H9 (cell line): ENCODE measurements around the gene TSG101. TPM values are rescaled to one million over a fixed set of nuclear protein-coding genes. Genes with fewer than 3 reads are reported as not detected.

Experiments used
- DNase-seq: peaks from one replicate; pipeline ENCODE4 v3.0.0-alpha.2; 2017
- H2AFZ ChIP-seq: one replicate; pipeline ENCODE4 v1.6.1; 2013; ENCODE audit warnings: mild to moderate bottlenecking, low read length, control low read depth, moderate library complexity
- H2AK5ac ChIP-seq: 2 replicates; pipeline ENCODE4 v1.6.1; 2013; ENCODE audit warnings: low read length, control low read depth, mixed read lengths; ENCODE audit not compliant: insufficient read length
- H2BK120ac ChIP-seq: one replicate; pipeline ENCODE4 v1.6.1; 2013; ENCODE audit warnings: low read depth, mild to moderate bottlenecking, low read length, control low read depth, inconsistent platforms; ENCODE audit not compliant: poor library complexity, severe bottlenecking
- H2BK12ac ChIP-seq: 2 replicates; pipeline ENCODE4 v1.6.1; 2013; ENCODE audit warnings: low read length, control low read depth, mixed read lengths, low read depth; ENCODE audit not compliant: insufficient read length
- H2BK15ac ChIP-seq: 2 replicates; pipeline ENCODE4 v1.6.1; 2013; ENCODE audit warnings: low read depth, low read length, control low read depth
- H2BK20ac ChIP-seq: one replicate; pipeline ENCODE4 v1.6.1; 2013; ENCODE audit warnings: low read depth, mild to moderate bottlenecking, low read length, control low read depth, inconsistent platforms; ENCODE audit not compliant: poor library complexity, severe bottlenecking
- H2BK5ac ChIP-seq: 2 replicates; pipeline ENCODE4 v1.6.1; 2013; ENCODE audit warnings: low read length, control low read depth, mixed read lengths; ENCODE audit not compliant: insufficient read length
- H3K14ac ChIP-seq: 2 replicates; pipeline ENCODE4 v1.6.1; 2013; ENCODE audit warnings: low read length, control low read depth; ENCODE audit not compliant: insufficient read depth
- H3K18ac ChIP-seq: 2 replicates; pipeline ENCODE4 v1.6.1; 2013; ENCODE audit warnings: low read depth, mild to moderate bottlenecking, mixed read lengths, low read length, control low read depth; ENCODE audit not compliant: insufficient read length
- H3K23ac ChIP-seq: 2 replicates; pipeline ENCODE4 v1.6.1; 2013; ENCODE audit warnings: low read length, control low read depth, mixed read lengths, low read depth; ENCODE audit not compliant: insufficient read length
- H3K23me2 ChIP-seq: 2 replicates; pipeline ENCODE4 v1.6.1; 2013; ENCODE audit warnings: low read depth, mild to moderate bottlenecking, mixed read lengths, low read length, control low read depth; ENCODE audit not compliant: insufficient read length, poor library complexity, severe bottlenecking
- H3K27ac ChIP-seq: 2 replicates; pipeline ENCODE4 v1.5.1; 2013; ENCODE audit warnings: low read length, control low read depth, mixed read lengths, low read depth; ENCODE audit not compliant: insufficient read length
- H3K27me3 ChIP-seq: 2 replicates; pipeline ENCODE4 v1.6.1; 2013; ENCODE audit warnings: low read length, control low read depth, inconsistent platforms; ENCODE audit not compliant: insufficient read depth
- H3K4ac ChIP-seq: 2 replicates; pipeline ENCODE4 v1.6.1; 2013; ENCODE audit warnings: low read depth, mild to moderate bottlenecking, control low read depth, inconsistent platforms, low read length, moderate library complexity
- H3K4me1 ChIP-seq: 2 replicates; pipeline ENCODE4 v1.6.1; 2013; ENCODE audit warnings: low read length, control low read depth, inconsistent platforms; ENCODE audit not compliant: insufficient read depth
- H3K4me2 ChIP-seq: 2 replicates; pipeline ENCODE4 v1.6.1; 2013; ENCODE audit warnings: low read length, control low read depth, mixed read lengths; ENCODE audit not compliant: insufficient read length, insufficient read depth
- H3K56ac ChIP-seq: 2 replicates; pipeline ENCODE4 v1.6.1; 2013; ENCODE audit warnings: low read depth, mild to moderate bottlenecking, mixed read lengths, low read length, control low read depth; ENCODE audit not compliant: insufficient read length
- H3K79me1 ChIP-seq: 2 replicates; pipeline ENCODE4 v1.6.1; 2013; ENCODE audit warnings: low read depth, mild to moderate bottlenecking, moderate library complexity, low read length, control low read depth, inconsistent platforms; ENCODE audit not compliant: insufficient read depth, poor library complexity, severe bottlenecking
- H3K79me2 ChIP-seq: 2 replicates; pipeline ENCODE4 v1.6.1; 2013; ENCODE audit warnings: low read length, control low read depth, inconsistent platforms; ENCODE audit not compliant: insufficient read depth
- H3K9ac ChIP-seq: 2 replicates; pipeline ENCODE4 v1.6.1; 2013; ENCODE audit warnings: low read length, control low read depth, mixed read lengths; ENCODE audit not compliant: insufficient read length; ENCODE audit errors: extremely low read depth
- H3K9me3 ChIP-seq: one replicate; pipeline ENCODE4 v1.6.1; 2013; ENCODE audit warnings: low read depth, low read length, inconsistent platforms; ENCODE audit not compliant: control insufficient read depth
- H3T11ph ChIP-seq: one replicate; pipeline ENCODE4 v1.6.1; 2013; ENCODE audit warnings: mild to moderate bottlenecking, low read length, control low read depth, inconsistent platforms
- H4K20me1 ChIP-seq: one replicate; pipeline ENCODE4 v1.6.1; 2013; ENCODE audit not compliant: control insufficient read depth, insufficient read length, insufficient read depth
- H4K5ac ChIP-seq: 2 replicates; pipeline ENCODE4 v1.6.1; 2013; ENCODE audit warnings: low read depth, mild to moderate bottlenecking, mixed read lengths, low read length, control low read depth; ENCODE audit not compliant: insufficient read length
- H4K8ac ChIP-seq: replicated peaks from 2 replicates; pipeline ENCODE4 v1.6.1; 2013; ENCODE audit warnings: low read length, control low read depth, mixed read lengths, low read depth; ENCODE audit not compliant: insufficient read length
- H4K91ac ChIP-seq: 2 replicates; pipeline ENCODE4 v1.6.1; 2013; ENCODE audit warnings: low read depth, mild to moderate bottlenecking, moderate library complexity, mixed read lengths, low read length, control low read depth; ENCODE audit not compliant: insufficient read length
- H3K27ac Mint-ChIP-seq, 3 experiments: 2 replicates in 2 of 3; 3 replicates in 1 of 3; pipeline ENCODE4 v1.8.0; 2020 to 2021; ENCODE audit warnings: mixed read lengths in 3 of 3, mild to moderate bottlenecking in 1 of 3, moderate library complexity in 1 of 3
- H3K27me3 Mint-ChIP-seq: 2 replicates; pipeline ENCODE4 v1.8.0; 2021; ENCODE audit warnings: low read depth, mild to moderate bottlenecking, moderate library complexity, mixed read lengths
- H3K36me3 Mint-ChIP-seq, 3 experiments: 2 replicates in 2 of 3; 3 replicates in 1 of 3; pipeline ENCODE4 v1.8.0; 2020 to 2021; ENCODE audit warnings: low read depth in 3 of 3, mixed read lengths in 3 of 3; ENCODE audit not compliant: insufficient read depth in 1 of 3
- H3K4me1 Mint-ChIP-seq, 2 experiments: 2 replicates each; pipeline ENCODE4 v1.8.0; 2020; ENCODE audit warnings: mixed read lengths in 2 of 2
- H3K4me3 Mint-ChIP-seq, 2 experiments: 2 replicates in 1 of 2; 3 replicates in 1 of 2; pipeline ENCODE4 v1.8.0; 2020 to 2021; ENCODE audit warnings: mild to moderate bottlenecking in 2 of 2, mixed read lengths in 2 of 2, moderate library complexity in 1 of 2
- H3K9me3 Mint-ChIP-seq, 2 experiments: 2 replicates in 1 of 2; 3 replicates in 1 of 2; pipeline ENCODE4 v1.8.0; 2020; ENCODE audit warnings: mild to moderate bottlenecking in 2 of 2, mixed read lengths in 2 of 2, moderate library complexity in 1 of 2
- WGBS: extraction: QIAGEN DNeasy Blood & Tissue Kit; methylation state at CpG from one replicate; pipeline ENCODE4 v1.1.7; 2013; ENCODE audit warnings: missing lambda C conversion rate, low lambda C conversion rate, mixed read lengths; ENCODE audit not compliant: insufficient read length; ENCODE audit errors: extremely low coverage; 5-methylcytosine and 5-hydroxymethylcytosine counted together
- total RNA-seq: library from RNA; stranded (reverse); gene quantifications from 2 replicates; pipeline ENCODE4 v1.2.1, GENCODE V29; 2021
- TF ChIP-seq, protein P1 (sequence below): fragments of 200-600 bp; sonication (generic); conservative IDR thresholded peaks from 3 replicates; pipeline ENCODE4 v1.8.0; 2021; ENCODE audit warnings: antibody characterized with exemption, mild to moderate bottlenecking

The TSG101 gene
- total RNA-seq, 1 experiment from 2014 or later = 50.3 TPM

DNA sequence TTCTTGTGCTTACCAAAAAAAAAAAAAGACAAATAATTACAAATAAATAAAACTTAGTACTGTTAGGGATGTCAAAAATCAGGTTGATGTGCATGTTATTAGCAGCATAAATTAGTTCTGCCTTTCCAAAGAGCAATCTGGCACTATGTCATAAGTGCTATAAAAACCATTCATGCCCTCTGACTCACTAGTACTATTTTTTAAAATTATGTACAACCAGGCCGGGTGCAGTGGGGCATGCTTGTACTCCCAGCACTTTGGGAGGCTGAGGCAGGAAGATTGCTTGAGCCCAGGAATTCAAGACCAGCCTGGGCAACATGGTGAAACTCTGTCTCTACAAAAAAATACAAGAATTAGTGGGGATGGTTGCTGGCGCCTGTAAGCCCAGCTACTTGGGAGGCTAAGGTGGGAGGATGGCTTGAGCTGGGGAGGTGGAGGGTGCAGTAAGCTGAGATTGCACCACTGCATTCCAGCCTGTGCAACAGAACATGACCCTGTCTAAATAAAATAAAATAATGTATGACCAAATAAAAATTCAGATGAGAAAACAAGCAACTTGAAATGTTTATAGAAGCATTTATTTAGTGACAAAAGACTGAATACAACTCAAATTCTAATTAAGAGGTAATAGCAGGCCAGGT lies 36.5 kb upstream of the TSG101 start:
- H3K4me1 Mint-ChIP-seq = peaks cover 6 to 7% of the 10 kb centered on the region in 2 experiments; a peak in 2 of 4 replicates
- TF ChIP-seq, protein P1, sequence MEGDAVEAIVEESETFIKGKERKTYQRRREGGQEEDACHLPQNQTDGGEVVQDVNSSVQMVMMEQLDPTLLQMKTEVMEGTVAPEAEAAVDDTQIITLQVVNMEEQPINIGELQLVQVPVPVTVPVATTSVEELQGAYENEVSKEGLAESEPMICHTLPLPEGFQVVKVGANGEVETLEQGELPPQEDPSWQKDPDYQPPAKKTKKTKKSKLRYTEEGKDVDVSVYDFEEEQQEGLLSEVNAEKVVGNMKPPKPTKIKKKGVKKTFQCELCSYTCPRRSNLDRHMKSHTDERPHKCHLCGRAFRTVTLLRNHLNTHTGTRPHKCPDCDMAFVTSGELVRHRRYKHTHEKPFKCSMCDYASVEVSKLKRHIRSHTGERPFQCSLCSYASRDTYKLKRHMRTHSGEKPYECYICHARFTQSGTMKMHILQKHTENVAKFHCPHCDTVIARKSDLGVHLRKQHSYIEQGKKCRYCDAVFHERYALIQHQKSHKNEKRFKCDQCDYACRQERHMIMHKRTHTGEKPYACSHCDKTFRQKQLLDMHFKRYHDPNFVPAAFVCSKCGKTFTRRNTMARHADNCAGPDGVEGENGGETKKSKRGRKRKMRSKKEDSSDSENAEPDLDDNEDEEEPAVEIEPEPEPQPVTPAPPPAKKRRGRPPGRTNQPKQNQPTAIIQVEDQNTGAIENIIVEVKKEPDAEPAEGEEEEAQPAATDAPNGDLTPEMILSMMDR = no peak
- no peaks in the 10 kb centered on the region for H3K9me3 ChIP-seq
- no peaks in the 10 kb centered on the region for H3K23me2 ChIP-seq
- H3K4me1 ChIP-seq = no peaks in the 10 kb centered on the region
- H2AK5ac ChIP-seq = no peak overlapping the region
- H4K20me1 ChIP-seq = no peaks in the 10 kb centered on the region
- H4K8ac ChIP-seq = no peak overlapping the region
- no peak overlapping the region for H4K91ac ChIP-seq
- no peak overlapping the region for H4K5ac ChIP-seq
- H3T11ph ChIP-seq = no peak overlapping the region
- no peak overlapping the region for H3K4me2 ChIP-seq
- H3K23ac ChIP-seq = no peak overlapping the region
- no peaks in the 10 kb centered on the region for H3K79me1 ChIP-seq
- 0 out of 7 replicates have a peak, but pooled peaks cover 0 to under 1% (median 0%) of the 10 kb centered on the region in 3 experiments for H3K36me3 Mint-ChIP-seq
- no peak overlapping the region for H3K4me3 Mint-ChIP-seq
- H3K9ac ChIP-seq = no peak overlapping the region
- H3K4ac ChIP-seq = no peak overlapping the region
- H3K56ac ChIP-seq = no peak overlapping the region
- no peak overlapping the region for H3K18ac ChIP-seq
- no peaks in the 10 kb centered on the region for H3K27me3 ChIP-seq
- DNase-seq = no peak
- no peaks in the 10 kb centered on the region for H3K27me3 Mint-ChIP-seq
- H3K27ac Mint-ChIP-seq = no peak overlapping the region; a peak in 1 of 7 replicates
- no peaks in the 10 kb centered on the region for H3K9me3 Mint-ChIP-seq
- H2BK12ac ChIP-seq = no peak overlapping the region
- H3K27ac ChIP-seq = no peak overlapping the region
- H3K14ac ChIP-seq = no peak overlapping the region
- no peak overlapping the region for H2BK5ac ChIP-seq
- H2BK20ac ChIP-seq = no peak overlapping the region
- no CpG with 5 or more reads among the region's 2 CpGs for WGBS
- no peak overlapping the region for H2BK15ac ChIP-seq
- H2AFZ ChIP-seq = no peak overlapping the region
- no peaks in the 10 kb centered on the region for H3K79me2 ChIP-seq
- H2BK120ac ChIP-seq = no peak overlapping the region
